Activated CD4-positive, CD25-positive, alpha-beta regulatory T cell treated with anti-CD3 and anti-CD28 coated beads, Interleukin-2, amount 50 U/mL, for 16 hours (primary cell): ENCODE data around the gene ZFAND2B.

ENCODE experiments used
- DNase-seq: peaks from one replicate; pipeline ENCODE4 v3.0.0-alpha.2; 2020; ENCODE audit warnings: low read depth, low spot score

ZFAND2B gene

DNA sequence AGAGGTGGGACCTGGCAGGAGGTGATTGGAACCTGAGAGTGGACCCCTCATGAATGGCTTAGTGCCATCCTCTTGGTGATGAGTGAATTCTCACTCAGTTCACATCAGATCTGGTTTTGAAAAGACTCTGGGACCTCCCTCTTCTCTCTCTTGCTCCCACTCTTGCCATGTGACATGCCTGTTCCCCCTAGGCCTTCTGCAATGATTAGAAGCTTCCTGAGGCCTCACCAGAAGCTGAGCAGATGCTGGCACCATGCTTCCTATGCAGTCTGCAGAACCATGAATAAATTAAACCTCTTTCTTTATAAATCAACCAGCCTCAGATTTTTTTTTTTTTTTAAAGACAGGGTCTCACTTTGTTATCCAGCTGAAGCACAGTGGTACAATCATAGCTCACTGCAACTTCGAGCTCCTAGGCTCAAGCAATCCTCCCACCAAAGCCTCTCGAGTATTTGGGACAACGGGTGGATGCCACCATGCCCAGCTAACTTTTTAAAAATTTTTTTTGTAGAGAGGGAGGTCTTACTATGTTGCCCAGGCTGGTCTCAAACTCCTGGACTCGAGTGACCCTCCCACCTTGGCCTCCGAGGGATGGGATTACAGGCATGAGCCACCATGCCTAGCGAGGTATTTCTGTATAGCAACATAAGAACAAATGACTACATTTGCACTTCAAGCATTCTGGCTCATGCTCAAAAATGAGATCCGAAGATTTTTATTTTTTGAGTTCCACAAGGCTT is 2.0 kb upstream of the ZFAND2B start:
- DNase-seq = no peak

DNA sequence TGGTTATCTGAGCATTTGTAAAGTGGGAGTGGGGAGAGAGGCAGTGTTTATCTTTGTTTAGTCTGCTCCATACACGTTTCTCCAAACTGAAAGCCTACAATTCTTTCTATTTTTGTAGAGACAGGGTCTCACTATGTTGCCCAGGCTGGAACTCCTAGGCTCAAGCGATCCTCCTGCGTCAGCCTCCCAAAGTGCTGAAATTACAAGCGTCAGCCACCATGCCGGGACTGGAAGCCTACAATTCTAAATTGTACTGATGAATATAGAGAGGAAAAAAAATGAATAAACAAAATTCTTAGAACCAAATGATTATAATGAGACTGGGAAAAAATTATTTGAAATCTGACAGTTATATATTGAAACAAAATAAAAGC is 1.4 kb upstream of the ZFAND2B start:
- DNase-seq = no peak

DNA sequence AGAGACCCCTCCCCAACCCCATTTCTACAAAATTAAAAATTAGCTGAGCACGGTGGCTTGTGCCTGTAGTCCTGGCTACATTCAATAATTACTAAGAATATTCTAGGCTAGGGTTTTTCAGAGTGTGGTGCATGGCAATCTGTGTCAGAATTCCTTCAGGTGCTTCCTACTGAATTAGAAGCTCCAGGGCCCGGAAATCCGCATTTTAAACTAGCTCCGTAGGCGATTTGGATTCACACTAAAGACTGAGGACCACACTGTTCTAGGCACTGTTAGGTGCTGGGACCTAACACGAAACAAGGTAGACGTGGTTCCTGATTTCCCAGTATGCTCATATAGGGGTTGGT is 628 bp upstream of the ZFAND2B start:
- no peak for DNase-seq

DNA sequence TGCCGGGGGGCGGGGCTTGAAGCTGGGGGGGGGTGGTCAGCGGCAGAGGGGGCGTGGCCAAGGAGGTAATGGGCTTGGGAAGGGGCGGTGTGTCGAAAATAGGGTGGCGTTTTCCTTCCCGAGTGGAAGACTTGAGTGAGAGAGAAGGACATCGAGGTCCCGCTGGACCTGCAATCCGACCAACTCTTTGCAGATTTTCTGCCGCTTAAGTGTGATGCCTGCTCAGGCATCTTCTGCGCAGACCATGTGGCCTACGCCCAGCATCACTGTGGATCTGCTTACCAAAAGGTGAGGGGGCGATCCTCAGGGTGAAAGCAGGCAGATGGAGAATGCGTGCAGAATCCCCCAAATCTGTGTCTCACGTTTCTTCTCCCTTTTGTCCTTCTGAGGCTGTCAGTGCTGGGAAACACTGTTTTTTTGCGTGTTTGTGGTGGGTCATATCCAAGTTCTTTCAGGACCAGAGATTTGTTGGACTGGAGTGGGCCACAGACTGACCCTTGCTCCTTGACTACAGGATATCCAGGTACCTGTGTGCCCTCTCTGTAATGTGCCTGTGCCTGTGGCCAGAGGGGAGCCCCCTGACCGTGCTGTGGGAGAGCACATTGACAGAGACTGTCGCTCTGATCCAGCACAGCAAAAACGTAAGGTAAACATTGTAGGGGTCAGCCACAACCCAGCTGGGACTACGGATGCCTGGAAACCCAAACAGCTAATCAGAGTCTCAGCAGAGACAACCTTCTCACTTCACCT is 727 bp downstream of the ZFAND2B start:
- no peak for DNase-seq

DNA sequence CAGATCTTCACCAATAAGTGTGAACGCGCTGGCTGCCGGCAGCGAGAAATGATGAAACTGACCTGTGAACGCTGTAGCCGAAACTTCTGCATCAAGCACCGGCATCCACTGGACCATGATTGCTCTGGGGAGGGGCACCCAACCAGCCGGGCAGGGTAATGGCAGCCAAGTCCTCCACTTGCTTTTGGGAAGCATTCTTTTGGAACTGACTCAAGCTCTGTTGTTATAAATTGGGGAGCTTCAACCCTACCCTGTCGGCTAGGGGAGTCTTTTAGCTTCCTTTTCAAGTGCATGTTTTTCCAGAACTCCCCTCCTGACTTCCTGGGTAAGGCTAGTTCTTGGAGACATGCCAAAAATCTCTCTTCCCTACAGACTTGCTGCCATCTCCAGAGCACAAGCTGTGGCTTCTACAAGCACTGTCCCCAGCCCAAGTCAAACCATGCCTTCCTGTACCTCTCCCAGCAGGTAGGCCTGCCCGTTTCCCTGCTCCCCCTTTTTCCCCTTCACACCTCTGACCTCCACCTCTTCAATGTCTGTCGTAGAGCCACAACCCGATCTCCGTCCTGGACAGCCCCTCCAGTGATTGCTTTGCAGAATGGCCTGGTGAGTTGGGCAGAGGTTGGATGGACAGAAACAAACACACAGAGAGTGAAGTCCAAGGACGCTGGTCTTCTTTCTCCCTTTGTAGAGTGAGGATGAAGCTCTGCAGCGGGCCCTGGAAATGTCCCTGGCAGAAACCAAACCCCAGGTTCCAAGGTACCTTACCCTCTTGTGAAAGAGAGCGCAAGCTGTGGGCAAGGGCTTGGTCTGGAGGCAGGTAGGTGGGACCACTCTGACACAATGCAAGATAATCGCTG is 1.5 kb downstream of the ZFAND2B start:
- DNase-seq = no peak

DNA sequence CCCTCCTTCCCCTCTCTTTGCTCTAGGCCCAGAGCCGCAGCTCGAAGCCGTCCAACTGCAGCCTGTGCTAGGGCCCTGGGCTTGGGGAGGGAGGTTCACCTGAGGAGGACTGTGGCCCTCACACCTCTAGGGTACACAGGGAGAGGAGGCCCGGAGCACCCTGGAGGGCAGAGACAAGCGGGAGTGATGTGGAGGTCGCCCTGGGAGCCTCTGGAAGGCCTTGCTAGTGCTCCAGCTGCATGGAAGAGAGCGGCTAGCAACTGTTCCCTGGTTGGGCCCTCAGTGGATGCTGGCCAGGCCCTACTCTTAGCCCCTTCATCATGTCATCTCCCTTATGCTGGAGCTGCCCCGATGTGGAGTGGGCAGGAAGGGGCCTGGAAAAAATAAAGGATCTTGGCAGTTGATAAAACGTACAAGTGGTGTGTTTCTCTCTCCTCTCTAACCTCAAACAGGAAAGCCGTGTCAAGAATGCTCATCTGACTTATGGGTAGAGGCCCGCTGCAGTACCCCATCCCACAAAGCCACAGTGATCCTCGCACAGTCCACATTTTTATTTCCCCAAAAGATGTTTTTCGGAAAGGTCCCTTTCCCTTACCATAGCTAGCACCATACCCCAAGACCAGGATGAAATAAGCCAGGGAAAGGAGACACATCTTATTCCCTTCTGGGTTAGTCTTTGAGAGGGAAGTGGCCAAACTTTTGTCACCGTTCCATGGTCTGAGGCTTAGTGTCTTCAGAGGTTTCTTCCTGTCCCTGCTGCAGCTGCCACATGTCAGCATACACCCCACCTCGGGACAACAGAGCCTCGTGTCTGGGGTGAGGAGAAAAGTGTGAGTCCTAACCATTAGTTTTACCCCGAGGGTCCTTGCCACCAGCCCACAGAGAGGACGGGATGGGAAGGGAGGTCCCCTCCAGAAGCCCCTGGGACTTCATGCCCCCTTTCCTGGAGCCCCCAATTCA is 2.9 kb downstream of the ZFAND2B start:
- no peak for DNase-seq

DNA sequence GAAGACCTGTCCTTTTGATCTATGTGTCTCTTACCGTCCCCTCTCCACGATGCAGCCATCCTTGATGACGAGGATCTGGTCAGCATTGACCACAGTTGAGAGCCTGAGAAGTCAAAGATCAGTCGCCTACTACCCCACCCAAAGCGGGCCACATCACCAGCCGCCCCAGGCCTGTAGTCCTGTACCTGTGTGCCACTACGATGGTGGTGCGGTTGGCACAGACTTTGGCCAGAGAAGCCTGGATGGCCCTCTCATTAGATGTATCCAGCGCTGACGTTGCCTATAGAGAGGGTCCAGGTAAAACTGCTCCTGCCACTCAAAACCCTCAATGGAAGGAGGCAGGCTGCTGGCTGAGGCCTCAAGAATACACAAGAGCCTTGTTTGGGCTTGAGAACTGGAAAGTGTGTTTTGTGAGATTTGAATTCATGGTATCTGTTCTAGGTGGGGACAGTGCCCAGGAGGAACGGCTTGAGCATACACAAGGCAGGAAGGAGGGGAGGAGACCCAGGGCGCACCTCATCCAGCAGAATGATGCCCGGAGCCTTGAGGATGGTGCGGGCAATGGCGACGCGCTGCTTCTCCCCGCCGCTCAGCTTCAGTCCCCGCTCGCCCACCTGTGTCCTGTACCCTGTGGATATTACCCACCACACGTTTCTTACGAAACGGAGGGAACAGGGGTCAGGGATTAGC is 3.8 kb downstream of the ZFAND2B start:
- no peak for DNase-seq

DNA sequence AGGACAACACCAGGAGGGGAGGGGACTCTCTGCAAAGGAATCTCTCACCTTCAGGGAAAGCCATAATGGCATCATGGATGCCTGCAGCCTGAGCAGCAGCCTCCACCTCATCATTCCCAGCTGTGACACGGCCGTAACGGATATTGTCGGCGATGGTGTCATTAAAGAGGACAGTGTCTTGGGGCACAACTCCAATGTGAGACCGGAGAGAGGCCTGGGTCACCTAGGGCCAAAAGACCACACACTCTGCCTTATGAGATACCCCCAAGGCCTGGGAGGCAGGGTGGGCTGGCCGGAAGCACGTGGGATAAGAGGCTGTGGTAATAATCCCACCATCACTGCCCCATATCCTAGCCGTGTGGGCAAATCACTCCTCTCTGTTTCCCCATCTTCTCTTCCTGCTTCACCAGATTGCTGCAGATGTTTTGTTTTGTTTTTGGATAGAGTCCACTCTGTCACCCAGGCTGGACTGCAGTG is 4.3 kb downstream of the ZFAND2B start:
- DNase-seq = no peak

DNA sequence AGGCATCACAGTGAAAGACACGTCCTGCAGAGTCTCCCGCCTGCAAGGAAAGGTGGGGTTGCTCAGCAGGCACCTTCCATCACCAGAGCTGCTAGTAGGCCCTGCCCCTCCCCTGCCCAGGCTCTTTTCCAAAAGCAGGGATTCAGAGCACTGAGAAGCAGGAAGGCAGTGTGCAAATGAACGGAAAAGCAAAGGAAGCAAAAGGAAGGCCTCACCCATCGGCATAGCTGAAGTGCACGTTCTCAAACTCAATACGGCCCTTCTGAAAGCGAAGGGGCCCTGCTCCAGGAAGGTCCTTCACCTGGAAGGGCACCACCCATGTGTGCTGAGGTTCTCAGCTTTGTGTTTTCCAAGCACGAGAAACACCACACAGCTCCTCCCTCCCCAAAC is 6.4 kb downstream of the ZFAND2B start:
- no peak for DNase-seq

DNA sequence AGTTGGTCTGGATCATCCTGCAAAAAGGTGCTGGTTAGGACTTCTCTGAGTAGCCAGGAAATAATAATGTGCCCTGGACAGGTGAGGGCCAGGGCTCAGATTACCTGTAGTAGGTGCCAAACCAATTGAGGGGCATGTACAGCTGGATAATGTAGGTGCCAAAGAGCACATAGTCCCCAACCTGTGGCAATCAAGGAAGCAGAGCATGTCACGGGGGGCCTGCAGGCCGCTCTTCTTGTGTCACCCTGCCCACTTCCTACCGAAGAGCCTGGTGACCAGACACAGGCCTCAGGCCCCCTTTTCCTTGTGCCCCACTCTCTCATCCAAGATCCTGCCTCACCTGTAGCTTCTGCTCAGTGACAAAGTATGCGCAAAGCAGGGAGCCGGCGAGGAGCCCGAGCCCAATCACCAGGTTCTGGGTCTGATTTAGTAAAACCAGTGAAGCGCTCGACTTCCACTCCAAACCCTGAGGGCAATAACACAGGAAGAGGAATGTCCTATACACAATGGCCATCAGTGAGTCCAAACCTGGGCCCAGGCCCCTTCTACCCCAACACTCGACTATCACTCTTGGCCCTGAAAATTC is 7.0 kb downstream of the ZFAND2B start:
- DNase-seq = no peak

DNA sequence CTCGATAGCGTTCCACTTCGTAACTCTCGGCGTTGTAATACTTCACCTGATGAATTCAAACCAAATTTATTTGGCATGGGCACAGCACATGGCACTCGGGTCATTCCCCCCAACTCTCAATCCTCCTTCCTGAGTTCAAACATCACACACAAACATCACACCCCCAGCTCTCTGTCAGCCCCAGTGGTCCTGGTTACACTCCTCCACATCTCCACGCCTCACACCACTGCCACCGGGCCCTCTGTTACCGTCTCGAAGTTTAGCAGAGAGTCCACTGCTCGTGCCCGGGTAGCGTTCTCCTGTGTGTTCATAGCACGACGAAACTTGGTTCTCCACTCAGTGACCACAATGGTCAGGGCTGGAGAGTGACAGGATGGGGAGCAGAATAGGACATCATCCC is 7.6 kb downstream of the ZFAND2B start:
- DNase-seq = no peak

DNA sequence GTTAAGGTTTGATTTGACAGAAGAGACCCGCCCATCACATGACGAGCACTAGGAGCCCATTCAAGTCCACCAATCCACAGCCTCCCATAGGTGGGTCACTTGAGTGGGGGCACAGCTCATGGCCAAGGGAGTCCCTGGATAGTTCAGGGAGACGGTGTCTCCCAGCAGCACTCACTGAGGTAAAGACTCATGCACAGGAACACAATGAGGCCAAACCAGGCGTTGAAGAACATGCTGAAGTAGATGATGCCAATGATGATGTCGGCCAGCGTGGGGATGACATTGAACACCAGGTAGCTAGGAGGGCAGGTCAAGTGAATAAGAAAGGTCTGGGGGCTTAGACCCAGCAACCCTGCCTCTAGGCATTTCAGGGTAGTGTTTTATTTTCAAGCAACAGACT is 8.2 kb downstream of the ZFAND2B start:
- DNase-seq = no peak

DNA sequence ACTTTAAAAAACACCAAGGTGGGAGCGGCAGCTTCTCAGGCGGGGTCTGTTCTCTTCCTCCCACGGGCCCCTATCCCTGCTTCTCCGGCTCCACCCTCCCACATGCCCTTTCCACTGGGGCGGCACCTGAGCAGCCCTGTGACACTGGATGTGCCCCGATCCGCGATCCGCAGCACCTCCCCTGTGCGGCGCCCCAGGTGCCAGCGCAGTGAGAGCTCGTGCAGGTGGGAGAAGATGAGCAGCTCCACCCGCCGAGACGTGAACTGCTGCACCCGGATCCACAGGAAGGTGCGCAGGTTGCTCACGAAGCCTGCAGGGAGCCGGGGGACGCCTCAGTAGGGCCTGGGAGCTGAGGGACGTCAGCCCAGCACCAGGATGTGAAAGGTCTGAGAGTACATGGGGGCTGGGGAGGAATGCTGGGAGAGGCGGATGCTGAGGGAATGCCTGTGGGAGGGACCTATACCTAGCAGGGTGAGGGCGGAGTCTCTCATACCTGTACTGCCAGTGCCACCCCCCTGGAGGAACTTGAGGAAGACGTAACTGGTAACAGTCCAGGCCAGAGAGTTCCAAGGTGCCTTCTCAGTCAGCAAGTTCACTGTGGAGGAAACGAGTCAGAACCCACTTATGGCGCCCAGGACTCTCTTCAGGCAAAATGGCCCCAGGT is 9.4 kb downstream of the ZFAND2B start:
- no peak for DNase-seq

DNA sequence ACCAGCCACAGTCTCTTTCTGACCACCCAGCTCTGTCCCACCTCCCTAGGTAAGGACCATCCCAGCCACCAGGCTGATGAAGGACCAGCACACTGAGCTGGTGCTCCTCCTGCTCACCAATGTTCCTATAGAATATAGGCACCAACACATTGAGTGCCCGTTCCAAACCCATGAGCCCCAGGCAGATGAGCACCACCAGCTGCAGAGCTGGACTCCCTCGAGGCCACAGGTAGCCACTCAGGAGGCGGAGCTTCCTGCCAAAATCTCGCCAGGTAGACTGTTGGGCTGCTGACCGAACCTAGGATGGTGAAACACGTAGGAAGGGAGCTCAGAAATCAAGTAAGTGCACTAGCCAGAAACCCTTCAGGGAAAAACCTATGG is 9.9 kb downstream of the ZFAND2B start:
- DNase-seq = no peak

DNA sequence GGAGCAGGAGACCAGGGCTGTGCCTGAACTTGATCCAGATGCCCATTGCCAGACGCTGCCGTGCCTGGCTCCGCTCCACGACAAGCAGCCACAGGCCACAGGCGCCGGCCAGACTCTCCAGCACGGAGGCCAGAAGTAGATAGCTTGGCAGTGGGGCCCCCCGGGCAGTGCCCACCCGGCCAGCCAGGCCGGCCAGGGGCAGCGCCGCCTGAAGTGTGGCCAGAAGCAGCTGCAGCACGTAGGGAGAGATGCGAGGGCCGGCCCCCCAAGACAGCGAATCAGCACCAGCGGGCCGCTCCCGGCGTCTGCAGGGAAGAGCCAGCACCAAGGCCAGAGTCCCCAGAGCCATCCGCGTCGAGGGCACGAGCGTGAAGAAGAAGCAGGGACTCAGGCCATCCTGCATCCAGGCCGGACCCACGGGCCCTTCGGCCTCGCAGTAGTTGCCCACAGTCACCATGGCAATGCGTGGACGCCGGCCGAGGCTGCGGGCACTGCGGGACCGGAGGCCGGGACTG is 11.7 kb downstream of the ZFAND2B start:
- DNase-seq = no peak

DNA sequence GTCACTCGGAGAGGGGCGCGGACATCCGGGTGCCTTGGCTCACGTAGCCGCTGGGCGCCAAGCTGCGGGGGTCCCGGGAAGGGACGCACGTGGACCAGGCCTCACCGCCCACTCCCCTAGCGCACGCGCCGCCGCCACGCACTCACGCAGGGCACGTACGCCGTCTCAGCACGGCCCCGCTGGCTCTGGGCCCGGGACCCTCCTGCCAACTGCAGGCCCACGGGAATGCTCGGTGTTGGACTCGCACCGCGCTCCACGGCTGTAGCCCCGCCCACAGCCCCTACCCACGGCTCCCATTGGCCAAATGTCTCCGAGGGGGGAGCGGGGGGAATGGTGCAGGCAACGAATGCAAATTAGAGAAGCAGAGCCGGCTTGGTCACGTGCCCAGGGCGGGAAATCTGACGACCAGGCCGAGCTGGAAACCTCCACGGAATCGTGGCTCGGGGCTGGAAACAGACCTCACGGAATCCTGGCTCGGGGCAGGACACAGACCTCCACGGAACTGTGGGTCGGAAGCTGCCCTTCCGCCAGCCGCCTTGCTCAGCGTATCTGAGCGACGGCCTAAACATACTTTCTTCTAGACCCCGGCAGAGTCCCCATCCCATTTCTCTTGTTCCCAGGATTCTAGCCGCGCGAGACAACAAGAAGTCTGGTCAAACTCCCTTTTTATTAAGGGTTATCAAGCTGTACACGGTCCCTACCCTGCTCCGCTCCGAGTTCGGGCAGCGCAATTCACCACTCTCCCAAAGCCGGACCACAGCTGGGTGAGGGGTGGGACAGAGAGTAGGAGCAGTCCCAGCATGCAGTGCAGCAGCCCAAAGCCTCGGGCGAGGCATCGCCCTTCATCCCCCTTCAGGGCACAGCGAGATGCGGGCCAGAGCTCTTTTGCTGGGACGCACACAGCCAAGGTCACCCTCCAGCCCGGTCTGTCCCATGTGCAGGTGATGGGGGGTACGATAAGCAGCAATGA is 12.4 kb downstream of the ZFAND2B start, which contains the start of gene ABCB6:
TSS of gene ABCB6 (minus strand) at position 227 of the 970 bp plus-strand sequence. CDS start 285 bp downstream, outside the sequence.
- peak; percentile 82 for DNase-seq

DNA sequence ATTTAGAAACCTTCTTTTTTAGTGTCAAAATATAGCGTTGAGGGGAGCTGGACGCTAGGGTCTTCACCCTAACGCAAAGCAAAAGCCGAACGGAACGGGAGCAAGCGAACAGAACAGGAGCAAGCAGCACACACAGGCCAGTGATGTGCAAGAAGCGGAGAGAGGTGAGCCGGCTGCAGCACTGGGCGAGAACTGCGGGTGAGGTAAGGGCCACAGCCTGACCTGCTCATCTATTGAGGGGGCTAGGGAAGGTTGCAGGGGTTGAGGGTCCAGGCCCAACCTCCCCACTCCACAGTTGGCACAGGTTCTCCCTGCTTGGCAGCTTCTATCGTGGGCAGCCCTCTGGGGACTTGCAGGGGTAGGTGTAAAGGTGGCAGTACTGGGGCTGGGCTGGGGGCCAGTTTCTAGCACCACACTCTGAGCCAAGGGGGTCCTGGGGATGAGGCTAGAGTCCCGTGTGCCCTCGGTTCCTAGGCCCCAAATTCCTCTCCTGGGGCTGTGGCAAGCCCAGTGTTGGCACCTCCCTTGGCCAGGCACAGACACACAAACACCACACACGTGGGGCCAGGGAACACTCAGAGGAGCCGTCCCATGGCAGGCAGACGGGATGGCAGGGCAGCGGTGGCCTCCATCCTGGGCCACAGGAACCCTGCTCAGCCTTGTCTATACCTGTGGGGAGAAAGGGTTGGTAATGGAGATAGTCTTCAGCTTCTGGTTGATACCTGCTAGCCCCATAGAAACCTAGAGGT is 13.4 kb downstream of the ZFAND2B start:
- DNase-seq = no peak
